HG03558 (cell line): ENCODE measurements around the gene HDLBP.

ENCODE experiments used
- ATAC-seq: cut with Tn5 transposase; IDR thresholded peaks from one replicate; pipeline ENCODE4 v1.9.1; 2021; ENCODE audit warnings: moderate number of reproducible peaks; ENCODE audit not compliant: unreplicated experiment; ENCODE audit errors: extremely low read depth

Gene HDLBP

DNA sequence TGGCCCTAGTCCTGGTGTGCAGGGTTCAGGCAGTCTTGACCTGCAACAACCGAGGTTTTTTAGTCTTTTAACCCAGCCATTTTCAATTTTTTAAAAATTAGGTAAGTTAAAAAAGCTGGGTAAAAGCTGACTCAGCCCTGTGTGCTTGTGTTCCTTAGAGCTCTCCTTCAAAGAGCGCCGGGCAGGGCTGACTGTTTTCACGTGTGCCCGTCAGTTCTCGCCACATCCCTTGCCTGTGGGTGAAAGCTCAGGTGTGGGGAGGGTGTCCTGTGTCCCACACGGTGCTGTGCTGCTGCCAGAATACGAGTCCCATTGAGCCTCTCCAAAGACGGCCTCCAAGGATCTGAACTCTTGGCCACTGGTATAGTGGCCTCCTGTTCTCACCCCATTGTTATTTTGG is 132.3 kb downstream of the HDLBP start:
- ATAC-seq: no peak

DNA sequence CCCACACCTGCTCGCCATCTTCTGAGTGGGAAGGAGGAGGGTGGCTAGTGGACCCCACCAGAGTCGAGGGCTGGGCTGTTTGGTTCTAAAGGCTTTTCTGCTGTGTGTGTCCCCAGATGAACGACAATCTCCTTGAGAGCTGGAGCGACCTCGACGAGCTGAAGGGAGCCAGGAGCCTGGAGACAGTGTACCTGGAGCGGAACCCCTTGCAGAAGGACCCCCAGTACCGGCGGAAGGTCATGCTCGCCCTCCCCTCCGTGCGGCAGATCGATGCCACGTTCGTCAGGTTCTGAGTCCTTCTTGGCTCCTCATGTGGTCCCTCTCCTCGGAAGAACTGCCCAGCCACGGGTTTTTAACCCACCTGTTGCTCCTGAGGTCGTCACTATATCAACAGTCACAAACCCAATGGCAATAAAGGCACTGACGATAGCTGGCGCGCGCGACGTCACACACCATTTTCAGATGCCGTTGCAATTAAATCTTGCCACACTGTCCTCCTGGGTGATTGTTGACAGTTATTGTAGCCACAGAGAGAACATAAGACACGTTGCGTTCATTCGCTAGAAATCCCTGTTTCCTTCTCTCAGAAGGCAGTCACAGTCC is 132.8 kb downstream of the HDLBP start:
- ATAC-seq: no peak

GRCh38 chr2:241182126-241182525 is 133.3 kb downstream of the HDLBP start:
- ATAC-seq: no peak

GRCh38 chr2:241180495-241180894 is 135.0 kb downstream of the HDLBP start:
- ATAC-seq: no peak

- no peak for ATAC-seq
These were observed 135.6 kb downstream of the HDLBP start for GRCh38 chr2:241179899-241180298.

DNA sequence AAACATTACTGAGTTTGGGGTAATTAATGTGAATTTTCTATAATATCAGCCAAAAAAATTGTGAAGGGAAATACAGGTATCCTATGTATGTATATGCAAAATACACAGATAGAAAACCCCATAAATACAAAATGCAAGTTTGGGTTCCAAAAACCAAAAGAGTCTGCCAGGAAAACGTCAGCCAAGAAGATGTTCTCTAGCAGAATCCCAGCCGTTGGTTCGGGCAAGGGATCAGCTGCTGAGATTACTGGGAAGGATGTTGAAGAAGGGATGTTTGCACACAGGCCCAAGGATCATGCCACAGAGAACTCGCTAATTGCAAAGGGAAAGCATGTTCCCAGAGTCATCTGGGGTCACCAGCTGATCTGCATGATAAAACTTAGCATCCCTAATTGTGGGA is 136.5 kb downstream of the HDLBP start:
- no peak for ATAC-seq

DNA sequence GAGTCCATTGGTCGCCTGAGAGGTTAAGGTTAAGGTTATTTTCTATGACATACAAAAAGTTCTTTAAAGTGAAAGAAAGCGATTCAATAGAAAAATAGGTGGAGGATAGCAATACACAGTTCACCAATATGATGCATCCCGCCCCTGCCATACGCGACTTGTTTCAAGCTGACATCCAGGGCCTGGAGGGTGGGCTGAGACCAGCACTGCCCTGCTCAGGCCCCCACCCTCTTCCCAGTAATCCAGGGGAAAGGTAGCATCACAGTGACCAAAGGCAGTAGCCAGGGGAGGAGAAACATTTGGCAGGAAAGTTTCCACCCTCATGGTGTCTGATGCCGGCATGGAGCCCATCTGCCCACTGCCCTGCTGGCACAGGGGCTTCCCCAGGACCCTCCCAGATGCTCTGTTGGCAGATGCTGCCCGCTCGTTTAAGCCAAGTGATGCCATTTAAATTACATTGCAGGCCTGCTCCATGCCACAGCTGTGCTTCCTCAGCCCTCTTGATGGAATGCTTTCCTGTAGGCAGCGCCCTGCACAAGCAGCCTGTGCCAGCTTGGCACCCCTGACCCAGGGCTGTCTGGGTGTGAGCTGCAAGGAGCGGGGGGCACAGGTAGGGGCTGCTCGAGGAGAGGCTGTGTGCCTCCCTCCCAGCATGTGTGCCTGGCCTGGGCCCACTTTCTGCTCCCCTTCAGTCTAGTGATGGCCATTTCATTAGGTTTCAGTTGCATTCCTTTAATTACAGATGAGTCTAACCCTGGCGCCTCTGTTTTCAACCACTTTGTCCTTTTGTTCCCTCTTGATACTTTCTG is 137.7 kb downstream of the HDLBP start:
- ATAC-seq: no peak
